B cell (primary cell): Measurements from ENCODE around the gene TGM3. TPM values are rescaled to one million over a fixed set of nuclear protein-coding genes. Genes with fewer than 3 reads are reported as not detected.

Source experiments
- ATAC-seq: fragments of 200-7000 bp; cut with Tn5 transposase; one replicate; pipeline ENCODE4 v1.10.0; 2021; ENCODE audit warnings: low read depth, mild to moderate bottlenecking, moderate number of reproducible peaks, moderate library complexity
- CTCF ChIA-PET: fragments of 350-600 bp; sonication (Branson Sonifier 250); formaldehyde crosslinking; loops from one replicate; lab custom pipeline; 2021; ENCODE audit warnings: antibody characterized with exemption, inconsistent platforms; lab: Charles Lee
- POLR2A ChIA-PET: fragments of 350-600 bp; sonication (Branson Sonifier 250); formaldehyde crosslinking; loops from one replicate; lab custom pipeline; 2021; ENCODE audit warnings: antibody characterized with exemption; lab: Charles Lee
- DNase-seq: peaks from one replicate; pipeline ENCODE4 v3.0.0; 2013
- H2AFZ ChIP-seq: 2 replicates; pipeline ENCODE4 v1.6.1; 2012; ENCODE audit warnings: mild to moderate bottlenecking, low read depth, low read length; ENCODE audit not compliant: insufficient read depth, poor library complexity, severe bottlenecking
- H3K27ac ChIP-seq, 2 donors: 1 replicate in 1 of 2; 2 replicates in 1 of 2; pipeline ENCODE4 v1.5.1; 2012 to 2013; ENCODE audit warnings: low read length in 2 of 2, mild to moderate bottlenecking in 2 of 2, moderate library complexity in 1 of 2
- H3K27me3 ChIP-seq, 4 experiments: fragments of 200-600 bp in 1 of 4; sonication (generic) in 1 of 4; replicated peaks in 1 of 4; 1 replicate in 2 of 4; 2 replicates in 2 of 4; pipeline versions ENCODE4 v1.6.1 to v1.7.0; 2013 to 2016; ENCODE audit warnings: low read length in 3 of 4, mild to moderate bottlenecking in 2 of 4, mixed read lengths in 1 of 4, moderate library complexity in 1 of 4; ENCODE audit not compliant: insufficient read depth in 4 of 4, control insufficient read depth in 3 of 4; ENCODE audit errors: control extremely low read depth in 1 of 4
- H3K36me3 ChIP-seq, 2 experiments: replicated peaks in 1 of 2; 1 replicate in 1 of 2; 2 replicates in 1 of 2; pipeline versions ENCODE4 v1.6.1 to v1.7.1; 2013; ENCODE audit warnings: low read length in 1 of 2; ENCODE audit not compliant: insufficient read depth in 2 of 2, control insufficient read depth in 1 of 2; ENCODE audit errors: control extremely low read depth in 1 of 2, extremely low read depth in 1 of 2
- H3K4me1 ChIP-seq, 2 donors: fragments of 200-600 bp in 1 of 2; sonication (generic) in 1 of 2; 1 replicate in 1 of 2; 2 replicates in 1 of 2; pipeline versions ENCODE4 v1.5.1 to v1.6.1; 2013 to 2017; ENCODE audit warnings: low read length in 2 of 2; ENCODE audit not compliant: control insufficient read depth in 2 of 2, insufficient read depth in 2 of 2
- H3K4me2 ChIP-seq: replicated peaks from 2 replicates; pipeline ENCODE3; 2012; ENCODE audit warnings: mild to moderate bottlenecking, low read depth, low read length; ENCODE audit not compliant: poor library complexity, severe bottlenecking
- H3K4me3 ChIP-seq, 5 experiments: fragments of 200-600 bp in 1 of 5; sonication (generic) in 1 of 5; 1 replicate in 3 of 5; 2 replicates in 2 of 5; pipeline versions ENCODE4 v1.5.1 to v1.7.0; 2011 to 2016; ENCODE audit warnings: low read length in 4 of 5, mild to moderate bottlenecking in 4 of 5, low read depth in 2 of 5, control low read depth in 1 of 5, moderate library complexity in 1 of 5; ENCODE audit not compliant: insufficient read depth in 1 of 5; ENCODE audit errors: control extremely low read depth in 1 of 5, extremely low read depth in 1 of 5
- H3K79me2 ChIP-seq: fragments of 200-600 bp; sonication (generic); one replicate; pipeline ENCODE4 v1.6.0; 2016; ENCODE audit warnings: low read length; ENCODE audit not compliant: control insufficient read depth, insufficient read depth
- H3K9ac ChIP-seq: fragments of 200-600 bp; sonication (generic); 2 replicates; pipeline ENCODE4 v1.6.1; 2017; ENCODE audit warnings: mild to moderate bottlenecking, low read length, moderate library complexity
- H3K9me3 ChIP-seq, 3 donors: one replicate each; pipeline versions ENCODE4 v1.6.1 to v1.7.1; 2013; ENCODE audit warnings: low read length in 2 of 3; ENCODE audit not compliant: control insufficient read depth in 2 of 3, insufficient read depth in 1 of 3; ENCODE audit errors: control extremely low read depth in 1 of 3
- H4K20me1 ChIP-seq: 2 replicates; pipeline ENCODE4 v1.6.0; 2012; ENCODE audit warnings: mild to moderate bottlenecking, low read length; ENCODE audit not compliant: insufficient read depth, control insufficient read depth, poor library complexity, severe bottlenecking
- H3K27ac Mint-ChIP-seq: one replicate; pipeline ENCODE4 v1.8.0; 2021; ENCODE audit warnings: mixed read lengths
- H3K27me3 Mint-ChIP-seq: one replicate; pipeline ENCODE4 v1.8.0; 2021; ENCODE audit warnings: mixed read lengths
- H3K4me1 Mint-ChIP-seq: one replicate; pipeline ENCODE4 v1.8.0; 2021; ENCODE audit warnings: mixed read lengths
- H3K4me3 Mint-ChIP-seq: one replicate; pipeline ENCODE4 v1.8.0; 2021; ENCODE audit warnings: mixed read lengths
- H3K9me3 Mint-ChIP-seq: one replicate; pipeline ENCODE4 v1.8.0; 2022; ENCODE audit warnings: mixed read lengths; ENCODE audit not compliant: insufficient read depth
- CTCF ChIP-seq: fragments of 200-600 bp; IDR thresholded peaks from one replicate; pipeline ENCODE4 v1.8.0; 2022; ENCODE audit warnings: antibody characterized with exemption, mild to moderate bottlenecking
- EZH2 ChIP-seq: IDR thresholded peaks from 2 replicates; pipeline ENCODE4 v1.6.1; 2012; ENCODE audit warnings: borderline replicate concordance, low read depth, mild to moderate bottlenecking, moderate library complexity, low read length; ENCODE audit not compliant: insufficient read depth, poor library complexity, severe bottlenecking
- WGBS: methylation state at CpG from one replicate; pipeline ENCODE4 v1.1.5; 2013; ENCODE audit warnings: missing lambda C conversion rate; ENCODE audit not compliant: insufficient coverage; 5-methylcytosine and 5-hydroxymethylcytosine counted together
- intact Hi-C: fragments of 100-400 bp; cut with micrococcal nuclease; formaldehyde crosslinking; loops from one replicate; pipeline ENCODE4 v1.10.0; 2022
- polyA plus RNA-seq: library from polyadenylated mRNA; depleted of rRNA; stranded (reverse); fragments of >200 nt; gene quantifications from 2 replicates; pipeline ENCODE4 v1.2.3, GENCODE V29; 2012
- total RNA-seq, 2 donors: library from RNA; stranded (reverse); fragments of 120-200 nt in 1 of 2; gene quantifications; 1 replicate in 1 of 2; 2 replicates in 1 of 2; pipeline versions ENCODE4 v1.2.3 to v1.2.4, GENCODE V29; 2013 to 2022

The TGM3 gene
- total and polyA plus RNA-seq, 2 donors (not counting 1 experiment from before 2014, with no cell fraction given) = not detected

GRCh38 chr20:2342243-2342642, 46.4 kb downstream of the TGM3 start:
- H3K36me3 ChIP-seq = no peaks in the 10 kb centered on the region
- ATAC-seq = no peak
- CTCF ChIA-PET = interaction anchor here (2.2 kb wide), 1 partner anchor 135 kb away, joined by 8 read pairs; no protein-coding TSS in a partner anchor
- TF ChIP-seq CTCF (no peak), EZH2 (no peak)
- no peak overlapping the region for H3K27ac ChIP-seq
- Mint-ChIP-seq H3K9me3 (no peaks in the 10 kb centered on the region), H3K4me1 (no peaks in the 10 kb centered on the region), H3K27me3 (peaks cover 27% of the 10 kb centered on the region), H3K4me3 (no peak overlapping the region), H3K27ac (no peak overlapping the region)
- intact Hi-C loops = no loop called here
- DNase-seq = no peak
- H3K27me3 ChIP-seq = peaks cover 0 to 6% (median 0%) of the 10 kb centered on the region in 4 experiments
- H3K4me2 ChIP-seq = no peak overlapping the region
- WGBS = 100% methylated on average over 3 of the region's 3 CpGs
- no peak overlapping the region for H3K4me3 ChIP-seq
- no peaks in the 10 kb centered on the region for H3K79me2 ChIP-seq
- H4K20me1 ChIP-seq = no peaks in the 10 kb centered on the region
- no peaks in the 10 kb centered on the region for H3K4me1 ChIP-seq
- H2AFZ ChIP-seq = no peak overlapping the region
- peaks cover 1 to 3% (median 2%) of the 10 kb centered on the region in 3 donors for H3K9me3 ChIP-seq
- no peak overlapping the region for H3K9ac ChIP-seq
- POLR2A ChIA-PET = no interaction called here

GRCh38 chr20:2346188-2346587, 50.4 kb downstream of the TGM3 start:
- Histone ChIP-seq H3K4me2 (no peak overlapping the region), H3K36me3 (no peaks in the 10 kb centered on the region), H4K20me1 (no peaks in the 10 kb centered on the region), H3K27me3 (peaks cover 0 to 20% (median 4%) of the 10 kb centered on the region in 4 experiments), H3K79me2 (no peaks in the 10 kb centered on the region), H3K4me3 (no peak overlapping the region), H3K27ac (no peak overlapping the region), H3K4me1 (no peaks in the 10 kb centered on the region), H2AFZ (no peak overlapping the region), H3K9ac (no peak overlapping the region), H3K9me3 (peaks cover 1 to 7% (median 7%) of the 10 kb centered on the region in 3 donors)
- Mint-ChIP-seq H3K27ac (no peak overlapping the region), H3K9me3 (peaks cover 2% of the 10 kb centered on the region), H3K27me3 (peaks cover 30% of the 10 kb centered on the region), H3K4me3 (no peak overlapping the region), H3K4me1 (no peaks in the 10 kb centered on the region)
- POLR2A ChIA-PET = no interaction called here
- ATAC-seq (no peak), DNase-seq (no peak)
- no peak for TF ChIP-seq CTCF
- no peak for TF ChIP-seq EZH2
- CTCF ChIA-PET = interaction anchor here (1.0 to 1.3 kb wide), 2 partner anchors 38 to 138 kb away, joined by 3 to 8 read pairs; no protein-coding TSS in a partner anchor
- 58% methylated on average over 3 of the region's 3 CpGs for WGBS
- intact Hi-C loops = no loop called here
